Measurements from ENCODE around the gene SLC16A12. TPM values are rescaled to one million over a fixed set of nuclear protein-coding genes. Genes with fewer than 3 reads are reported as not detected.

The SLC16A12 gene
- total RNA-seq, 2 experiments from 2014 or later = not detected

GRCh38 chr10:89494068-89494467 is 41.3 kb downstream of the SLC16A12 start:
- Mint-ChIP-seq H3K27me3 (peaks cover 3% of the 10 kb centered on the region), H3K4me3 (no peak overlapping the region), H3K27ac (no peak overlapping the region), H3K36me3 (ENCODE audit: low read depth) (no peaks in the 10 kb centered on the region), H3K9me3 (no peaks in the 10 kb centered on the region), H3K4me1 (ENCODE audit: low read depth) (no peaks in the 10 kb centered on the region)
- ChIA-PET CTCF (no interaction called here), POLR2A (no interaction called here)
- TF ChIP-seq, protein P1, sequence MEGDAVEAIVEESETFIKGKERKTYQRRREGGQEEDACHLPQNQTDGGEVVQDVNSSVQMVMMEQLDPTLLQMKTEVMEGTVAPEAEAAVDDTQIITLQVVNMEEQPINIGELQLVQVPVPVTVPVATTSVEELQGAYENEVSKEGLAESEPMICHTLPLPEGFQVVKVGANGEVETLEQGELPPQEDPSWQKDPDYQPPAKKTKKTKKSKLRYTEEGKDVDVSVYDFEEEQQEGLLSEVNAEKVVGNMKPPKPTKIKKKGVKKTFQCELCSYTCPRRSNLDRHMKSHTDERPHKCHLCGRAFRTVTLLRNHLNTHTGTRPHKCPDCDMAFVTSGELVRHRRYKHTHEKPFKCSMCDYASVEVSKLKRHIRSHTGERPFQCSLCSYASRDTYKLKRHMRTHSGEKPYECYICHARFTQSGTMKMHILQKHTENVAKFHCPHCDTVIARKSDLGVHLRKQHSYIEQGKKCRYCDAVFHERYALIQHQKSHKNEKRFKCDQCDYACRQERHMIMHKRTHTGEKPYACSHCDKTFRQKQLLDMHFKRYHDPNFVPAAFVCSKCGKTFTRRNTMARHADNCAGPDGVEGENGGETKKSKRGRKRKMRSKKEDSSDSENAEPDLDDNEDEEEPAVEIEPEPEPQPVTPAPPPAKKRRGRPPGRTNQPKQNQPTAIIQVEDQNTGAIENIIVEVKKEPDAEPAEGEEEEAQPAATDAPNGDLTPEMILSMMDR (IDR thresholded peaks at IDR 0.05) = no peak
- intact Hi-C loops (cut with micrococcal nuclease) = no loop called here
- no peak for DNase-seq
- ATAC-seq = no peak

- Mint-ChIP-seq H3K36me3 (ENCODE audit: low read depth) (no peaks in the 10 kb centered on the region), H3K4me3 (no peak overlapping the region), H3K27me3 (peaks cover 3% of the 10 kb centered on the region), H3K4me1 (ENCODE audit: low read depth) (no peaks in the 10 kb centered on the region), H3K27ac (no peak overlapping the region), H3K9me3 (no peaks in the 10 kb centered on the region)
- intact Hi-C loops (cut with micrococcal nuclease) = no loop called here
- POLR2A ChIA-PET = no interaction called here
- CTCF ChIA-PET = interaction anchor here (1.4 kb wide), 1 partner anchor 23 kb away, joined by 3 read pairs; no protein-coding TSS in a partner anchor
- TF ChIP-seq, protein P1 (IDR thresholded peaks at IDR 0.05) = no peak
- DNase-seq = no peak
- ATAC-seq = no peak
Measured at GRCh38 chr10:89491932-89492331, 43.5 kb downstream of the SLC16A12 start.

- DNase-seq = no peak
- ChIA-PET CTCF (interaction anchor here (0.6 to 1.4 kb wide), 3 partner anchors 13 to 1735 kb away, joined by 3 read pairs; no protein-coding TSS in a partner anchor), POLR2A (no interaction called here)
- no peak overlapping the region for H3K27ac Mint-ChIP-seq
- no peak for ATAC-seq
- TF ChIP-seq, protein P1 (IDR thresholded peaks at IDR 0.05) = no peak
- H3K9me3 Mint-ChIP-seq = no peaks in the 10 kb centered on the region
- H3K4me3 Mint-ChIP-seq = no peak overlapping the region
- H3K27me3 Mint-ChIP-seq = peaks cover 3% of the 10 kb centered on the region
- no peaks in the 10 kb centered on the region for H3K36me3 Mint-ChIP-seq (ENCODE audit: low read depth)
- intact Hi-C loops (cut with micrococcal nuclease) = no loop called here
- no peaks in the 10 kb centered on the region for H3K4me1 Mint-ChIP-seq (ENCODE audit: low read depth)
Measured at GRCh38 chr10:89490596-89491335, 44.6 kb downstream of the SLC16A12 start.

GRCh38 chr10:89482256-89482655 is 53.1 kb downstream of the SLC16A12 start:
- Mint-ChIP-seq H3K36me3 (ENCODE audit: low read depth) (no peaks in the 10 kb centered on the region), H3K27me3 (peaks cover 13% of the 10 kb centered on the region), H3K9me3 (no peaks in the 10 kb centered on the region), H3K4me3 (no peak overlapping the region), H3K4me1 (ENCODE audit: low read depth) (no peaks in the 10 kb centered on the region), H3K27ac (no peak overlapping the region)
- intact Hi-C loops (cut with micrococcal nuclease) = no loop called here
- TF ChIP-seq, protein P1 (IDR thresholded peaks at IDR 0.05) = no peak
- CTCF ChIA-PET = no interaction called here
- POLR2A ChIA-PET = no interaction called here
- ATAC-seq = no peak
- DNase-seq = no peak

DNA sequence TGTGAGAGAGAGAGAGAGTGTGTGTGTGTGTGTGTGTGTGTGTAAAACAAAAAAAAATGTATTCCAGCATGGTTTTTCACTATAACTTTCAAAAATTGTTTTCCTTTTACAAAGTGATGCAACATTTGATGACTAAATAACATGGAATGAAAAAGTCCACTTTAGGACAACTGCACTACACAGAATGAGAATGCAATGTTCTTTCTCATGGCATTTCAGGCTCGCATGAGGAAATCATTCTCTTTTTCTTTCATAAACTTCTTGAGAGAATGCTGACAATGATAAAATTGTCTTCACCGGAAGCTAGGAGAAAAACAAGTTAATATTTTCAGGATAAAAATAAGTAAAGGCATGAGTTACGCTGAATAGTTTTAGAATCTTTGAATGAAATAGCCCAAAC is 53.7 kb downstream of the SLC16A12 start:
- Mint-ChIP-seq H3K4me3 (no peak overlapping the region), H3K4me1 (ENCODE audit: low read depth) (no peaks in the 10 kb centered on the region), H3K27ac (no peak overlapping the region), H3K9me3 (no peaks in the 10 kb centered on the region), H3K36me3 (ENCODE audit: low read depth) (no peaks in the 10 kb centered on the region), H3K27me3 (peaks cover 13% of the 10 kb centered on the region)
- DNase-seq (no peak), ATAC-seq (no peak)
- ChIA-PET POLR2A (no interaction called here), CTCF (no interaction called here)
- intact Hi-C loops (cut with micrococcal nuclease) = no loop called here
- TF ChIP-seq, protein P1 (IDR thresholded peaks at IDR 0.05) = no peak

Measured in activated CD8-positive, alpha-beta T cell treated with anti-CD3 and anti-CD28 coated beads for 36 hours (primary cell).